ENCODE results near the gene ZNF385D. TPM values are rescaled to one million over a fixed set of nuclear protein-coding genes. Genes with fewer than 3 reads are reported as not detected.

ZNF385D gene
- total RNA-seq, 1 experiment from 2014 or later = 9.6 TPM

- CTCF ChIA-PET = interaction anchor here (0.6 kb wide), 1 partner anchor 121 kb away, joined by 3 read pairs; no protein-coding TSS in a partner anchor
- H3K9me3 Mint-ChIP-seq = no peaks in the 10 kb centered on the region
- DNase-seq (ENCODE audit: low spot score) (no peak), ATAC-seq (no peak)
- no peak overlapping the region for H3K4me3 Mint-ChIP-seq
- POLR2A ChIA-PET = no interaction called here
- no peaks in the 10 kb centered on the region for H3K27me3 Mint-ChIP-seq (ENCODE audit: low read depth)
- peaks cover 17% of the 10 kb centered on the region for H3K4me1 Mint-ChIP-seq
- H3K27ac Mint-ChIP-seq = no peak overlapping the region
- TF ChIP-seq FOXK1 (CRISPR knock-in tag; IDR thresholded peaks at IDR 0.05) (no peak), HMGA2 (CRISPR knock-in tag; IDR thresholded peaks at IDR 0.05) (no peak), MXD4 (CRISPR knock-in tag; IDR thresholded peaks at IDR 0.05; ENCODE audit: borderline replicate concordance) (no peak)
- no peaks in the 10 kb centered on the region for H3K36me3 Mint-ChIP-seq
These were observed 325.3 kb downstream of the ZNF385D start for GRCh38 chr3:21425715-21426114.

DNA sequence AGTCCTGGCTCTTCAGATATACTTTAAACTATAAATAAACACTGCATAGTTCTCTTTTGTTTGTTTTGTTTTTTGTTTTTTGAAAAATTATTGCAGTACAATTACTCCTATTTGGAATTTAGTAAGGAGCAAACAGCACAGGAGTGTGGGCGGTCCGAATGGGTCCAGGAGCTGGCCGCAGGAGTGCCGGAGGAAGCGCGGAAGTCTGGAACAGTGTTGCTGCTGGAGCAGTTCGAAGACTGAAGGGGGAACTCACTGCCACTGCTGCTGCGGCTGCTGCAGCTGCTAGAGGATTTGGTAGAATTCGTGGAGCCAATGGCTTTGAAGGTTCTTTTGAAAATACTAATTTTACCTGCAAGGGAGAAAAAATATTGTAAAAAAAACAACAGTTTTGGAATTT lies 329.9 kb downstream of the ZNF385D start:
- ChIA-PET CTCF (no interaction called here), POLR2A (no interaction called here)
- Mint-ChIP-seq H3K27ac (peak overlapping the region; percentile 66; the same call in 1 of the 2 replicates), H3K4me1 (peaks cover 17% of the 10 kb centered on the region), H3K27me3 (ENCODE audit: low read depth) (no peaks in the 10 kb centered on the region), H3K9me3 (no peaks in the 10 kb centered on the region), H3K36me3 (no peaks in the 10 kb centered on the region), H3K4me3 (no peak overlapping the region)
- ATAC-seq = peak; percentile 71
- no peak for DNase-seq (ENCODE audit: low spot score)
- TF ChIP-seq, protein P1, sequence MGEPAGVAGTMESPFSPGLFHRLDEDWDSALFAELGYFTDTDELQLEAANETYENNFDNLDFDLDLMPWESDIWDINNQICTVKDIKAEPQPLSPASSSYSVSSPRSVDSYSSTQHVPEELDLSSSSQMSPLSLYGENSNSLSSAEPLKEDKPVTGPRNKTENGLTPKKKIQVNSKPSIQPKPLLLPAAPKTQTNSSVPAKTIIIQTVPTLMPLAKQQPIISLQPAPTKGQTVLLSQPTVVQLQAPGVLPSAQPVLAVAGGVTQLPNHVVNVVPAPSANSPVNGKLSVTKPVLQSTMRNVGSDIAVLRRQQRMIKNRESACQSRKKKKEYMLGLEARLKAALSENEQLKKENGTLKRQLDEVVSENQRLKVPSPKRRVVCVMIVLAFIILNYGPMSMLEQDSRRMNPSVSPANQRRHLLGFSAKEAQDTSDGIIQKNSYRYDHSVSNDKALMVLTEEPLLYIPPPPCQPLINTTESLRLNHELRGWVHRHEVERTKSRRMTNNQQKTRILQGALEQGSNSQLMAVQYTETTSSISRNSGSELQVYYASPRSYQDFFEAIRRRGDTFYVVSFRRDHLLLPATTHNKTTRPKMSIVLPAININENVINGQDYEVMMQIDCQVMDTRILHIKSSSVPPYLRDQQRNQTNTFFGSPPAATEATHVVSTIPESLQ (CRISPR knock-in tag; IDR thresholded peaks at IDR 0.05) = no peak
- TF ChIP-seq NFE2L1 (CRISPR knock-in tag; IDR thresholded peaks at IDR 0.05) = no peak
- TF ChIP-seq, protein P2, sequence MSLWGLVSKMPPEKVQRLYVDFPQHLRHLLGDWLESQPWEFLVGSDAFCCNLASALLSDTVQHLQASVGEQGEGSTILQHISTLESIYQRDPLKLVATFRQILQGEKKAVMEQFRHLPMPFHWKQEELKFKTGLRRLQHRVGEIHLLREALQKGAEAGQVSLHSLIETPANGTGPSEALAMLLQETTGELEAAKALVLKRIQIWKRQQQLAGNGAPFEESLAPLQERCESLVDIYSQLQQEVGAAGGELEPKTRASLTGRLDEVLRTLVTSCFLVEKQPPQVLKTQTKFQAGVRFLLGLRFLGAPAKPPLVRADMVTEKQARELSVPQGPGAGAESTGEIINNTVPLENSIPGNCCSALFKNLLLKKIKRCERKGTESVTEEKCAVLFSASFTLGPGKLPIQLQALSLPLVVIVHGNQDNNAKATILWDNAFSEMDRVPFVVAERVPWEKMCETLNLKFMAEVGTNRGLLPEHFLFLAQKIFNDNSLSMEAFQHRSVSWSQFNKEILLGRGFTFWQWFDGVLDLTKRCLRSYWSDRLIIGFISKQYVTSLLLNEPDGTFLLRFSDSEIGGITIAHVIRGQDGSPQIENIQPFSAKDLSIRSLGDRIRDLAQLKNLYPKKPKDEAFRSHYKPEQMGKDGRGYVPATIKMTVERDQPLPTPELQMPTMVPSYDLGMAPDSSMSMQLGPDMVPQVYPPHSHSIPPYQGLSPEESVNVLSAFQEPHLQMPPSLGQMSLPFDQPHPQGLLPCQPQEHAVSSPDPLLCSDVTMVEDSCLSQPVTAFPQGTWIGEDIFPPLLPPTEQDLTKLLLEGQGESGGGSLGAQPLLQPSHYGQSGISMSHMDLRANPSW (CRISPR knock-in tag; conservative IDR thresholded peaks at IDR 0.05; ENCODE audit: low read depth) = no peak
- TF ChIP-seq ETV6 (CRISPR knock-in tag; IDR thresholded peaks at IDR 0.05) = no peak
- TF ChIP-seq, protein P3, sequence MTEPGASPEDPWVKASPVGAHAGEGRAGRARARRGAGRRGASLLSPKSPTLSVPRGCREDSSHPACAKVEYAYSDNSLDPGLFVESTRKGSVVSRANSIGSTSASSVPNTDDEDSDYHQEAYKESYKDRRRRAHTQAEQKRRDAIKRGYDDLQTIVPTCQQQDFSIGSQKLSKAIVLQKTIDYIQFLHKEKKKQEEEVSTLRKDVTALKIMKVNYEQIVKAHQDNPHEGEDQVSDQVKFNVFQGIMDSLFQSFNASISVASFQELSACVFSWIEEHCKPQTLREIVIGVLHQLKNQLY (CRISPR knock-in tag; IDR thresholded peaks at IDR 0.05) = no peak
- TF ChIP-seq MAX (CRISPR knock-in tag; IDR thresholded peaks at IDR 0.05) = no peak
- TF ChIP-seq ZNF263 (CRISPR knock-in tag; IDR thresholded peaks at IDR 0.05; ENCODE audit: low read depth) = no peak
- TF ChIP-seq CREM (CRISPR knock-in tag; IDR thresholded peaks at IDR 0.05) = no peak
- no peak for TF ChIP-seq NR3C1 (CRISPR knock-in tag; conservative IDR thresholded peaks at IDR 0.05; ENCODE audit: low read depth)
- TF ChIP-seq, protein P4, sequence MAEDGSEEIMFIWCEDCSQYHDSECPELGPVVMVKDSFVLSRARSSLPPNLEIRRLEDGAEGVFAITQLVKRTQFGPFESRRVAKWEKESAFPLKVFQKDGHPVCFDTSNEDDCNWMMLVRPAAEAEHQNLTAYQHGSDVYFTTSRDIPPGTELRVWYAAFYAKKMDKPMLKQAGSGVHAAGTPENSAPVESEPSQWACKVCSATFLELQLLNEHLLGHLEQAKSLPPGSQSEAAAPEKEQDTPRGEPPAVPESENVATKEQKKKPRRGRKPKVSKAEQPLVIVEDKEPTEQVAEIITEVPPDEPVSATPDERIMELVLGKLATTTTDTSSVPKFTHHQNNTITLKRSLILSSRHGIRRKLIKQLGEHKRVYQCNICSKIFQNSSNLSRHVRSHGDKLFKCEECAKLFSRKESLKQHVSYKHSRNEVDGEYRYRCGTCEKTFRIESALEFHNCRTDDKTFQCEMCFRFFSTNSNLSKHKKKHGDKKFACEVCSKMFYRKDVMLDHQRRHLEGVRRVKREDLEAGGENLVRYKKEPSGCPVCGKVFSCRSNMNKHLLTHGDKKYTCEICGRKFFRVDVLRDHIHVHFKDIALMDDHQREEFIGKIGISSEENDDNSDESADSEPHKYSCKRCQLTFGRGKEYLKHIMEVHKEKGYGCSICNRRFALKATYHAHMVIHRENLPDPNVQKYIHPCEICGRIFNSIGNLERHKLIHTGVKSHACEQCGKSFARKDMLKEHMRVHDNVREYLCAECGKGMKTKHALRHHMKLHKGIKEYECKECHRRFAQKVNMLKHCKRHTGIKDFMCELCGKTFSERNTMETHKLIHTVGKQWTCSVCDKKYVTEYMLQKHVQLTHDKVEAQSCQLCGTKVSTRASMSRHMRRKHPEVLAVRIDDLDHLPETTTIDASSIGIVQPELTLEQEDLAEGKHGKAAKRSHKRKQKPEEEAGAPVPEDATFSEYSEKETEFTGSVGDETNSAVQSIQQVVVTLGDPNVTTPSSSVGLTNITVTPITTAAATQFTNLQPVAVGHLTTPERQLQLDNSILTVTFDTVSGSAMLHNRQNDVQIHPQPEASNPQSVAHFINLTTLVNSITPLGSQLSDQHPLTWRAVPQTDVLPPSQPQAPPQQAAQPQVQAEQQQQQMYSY (CRISPR knock-in tag; IDR thresholded peaks at IDR 0.05) = no peak
- no peak for TF ChIP-seq E2F4 (CRISPR knock-in tag; IDR thresholded peaks at IDR 0.05; ENCODE audit: borderline replicate concordance, low read depth)
- TF ChIP-seq MYBL2 (CRISPR knock-in tag; IDR thresholded peaks at IDR 0.05) = no peak
- TF ChIP-seq EMX1 (CRISPR knock-in tag; IDR thresholded peaks at IDR 0.05) = no peak
- TF ChIP-seq, protein P5, sequence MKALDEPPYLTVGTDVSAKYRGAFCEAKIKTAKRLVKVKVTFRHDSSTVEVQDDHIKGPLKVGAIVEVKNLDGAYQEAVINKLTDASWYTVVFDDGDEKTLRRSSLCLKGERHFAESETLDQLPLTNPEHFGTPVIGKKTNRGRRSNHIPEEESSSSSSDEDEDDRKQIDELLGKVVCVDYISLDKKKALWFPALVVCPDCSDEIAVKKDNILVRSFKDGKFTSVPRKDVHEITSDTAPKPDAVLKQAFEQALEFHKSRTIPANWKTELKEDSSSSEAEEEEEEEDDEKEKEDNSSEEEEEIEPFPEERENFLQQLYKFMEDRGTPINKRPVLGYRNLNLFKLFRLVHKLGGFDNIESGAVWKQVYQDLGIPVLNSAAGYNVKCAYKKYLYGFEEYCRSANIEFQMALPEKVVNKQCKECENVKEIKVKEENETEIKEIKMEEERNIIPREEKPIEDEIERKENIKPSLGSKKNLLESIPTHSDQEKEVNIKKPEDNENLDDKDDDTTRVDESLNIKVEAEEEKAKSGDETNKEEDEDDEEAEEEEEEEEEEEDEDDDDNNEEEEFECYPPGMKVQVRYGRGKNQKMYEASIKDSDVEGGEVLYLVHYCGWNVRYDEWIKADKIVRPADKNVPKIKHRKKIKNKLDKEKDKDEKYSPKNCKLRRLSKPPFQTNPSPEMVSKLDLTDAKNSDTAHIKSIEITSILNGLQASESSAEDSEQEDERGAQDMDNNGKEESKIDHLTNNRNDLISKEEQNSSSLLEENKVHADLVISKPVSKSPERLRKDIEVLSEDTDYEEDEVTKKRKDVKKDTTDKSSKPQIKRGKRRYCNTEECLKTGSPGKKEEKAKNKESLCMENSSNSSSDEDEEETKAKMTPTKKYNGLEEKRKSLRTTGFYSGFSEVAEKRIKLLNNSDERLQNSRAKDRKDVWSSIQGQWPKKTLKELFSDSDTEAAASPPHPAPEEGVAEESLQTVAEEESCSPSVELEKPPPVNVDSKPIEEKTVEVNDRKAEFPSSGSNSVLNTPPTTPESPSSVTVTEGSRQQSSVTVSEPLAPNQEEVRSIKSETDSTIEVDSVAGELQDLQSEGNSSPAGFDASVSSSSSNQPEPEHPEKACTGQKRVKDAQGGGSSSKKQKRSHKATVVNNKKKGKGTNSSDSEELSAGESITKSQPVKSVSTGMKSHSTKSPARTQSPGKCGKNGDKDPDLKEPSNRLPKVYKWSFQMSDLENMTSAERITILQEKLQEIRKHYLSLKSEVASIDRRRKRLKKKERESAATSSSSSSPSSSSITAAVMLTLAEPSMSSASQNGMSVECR (CRISPR knock-in tag; IDR thresholded peaks at IDR 0.05; ENCODE audit: borderline replicate concordance) = no peak
- TF ChIP-seq RELA (CRISPR knock-in tag; IDR thresholded peaks at IDR 0.05; ENCODE audit: borderline replicate concordance) = no peak
- TF ChIP-seq, protein P6, sequence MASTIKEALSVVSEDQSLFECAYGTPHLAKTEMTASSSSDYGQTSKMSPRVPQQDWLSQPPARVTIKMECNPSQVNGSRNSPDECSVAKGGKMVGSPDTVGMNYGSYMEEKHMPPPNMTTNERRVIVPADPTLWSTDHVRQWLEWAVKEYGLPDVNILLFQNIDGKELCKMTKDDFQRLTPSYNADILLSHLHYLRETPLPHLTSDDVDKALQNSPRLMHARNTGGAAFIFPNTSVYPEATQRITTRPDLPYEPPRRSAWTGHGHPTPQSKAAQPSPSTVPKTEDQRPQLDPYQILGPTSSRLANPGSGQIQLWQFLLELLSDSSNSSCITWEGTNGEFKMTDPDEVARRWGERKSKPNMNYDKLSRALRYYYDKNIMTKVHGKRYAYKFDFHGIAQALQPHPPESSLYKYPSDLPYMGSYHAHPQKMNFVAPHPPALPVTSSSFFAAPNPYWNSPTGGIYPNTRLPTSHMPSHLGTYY (CRISPR knock-in tag; IDR thresholded peaks at IDR 0.05) = no peak
